ENCODE results near the gene DPYSL3. TPM values are rescaled to one million over a fixed set of nuclear protein-coding genes. Genes with fewer than 3 reads are reported as not detected.
A peak's percentile ranks its signal among the peaks of the same experiment; 100 is the strongest.

DPYSL3 gene
- total RNA-seq, 1 experiment from 2014 or later, result 106 TPM

- POLR2A ChIA-PET, result no interaction called here
- Mint-ChIP-seq H3K27ac (ENCODE audit: unreplicated experiment) (peak overlapping the region; percentile 13), H3K36me3 (ENCODE audit: insufficient read depth, unreplicated experiment) (peaks cover 60% of the 10 kb centered on the region)
Observed at GRCh38 chr5:147411359-147412319, 98.2 kb downstream of the DPYSL3 start.

GRCh38 chr5:147410496-147411358, 99.1 kb downstream of the DPYSL3 start:
- H3K4me1 Mint-ChIP-seq (ENCODE audit: low read depth, unreplicated experiment), result peaks cover 45% of the 10 kb centered on the region
- intact Hi-C loops (cut with micrococcal nuclease; ENCODE audit: unreplicated experiment), result no loop called here
- H3K27me3 ChIP-seq (replicated peaks; ENCODE audit: control insufficient read depth, insufficient read depth, low read length), result no peaks in the 10 kb centered on the region
- BruUV-seq (replicated peaks), result no TSS peak
- H3K9me3 ChIP-seq, result no peaks in the 10 kb centered on the region
- TF ChIP-seq CTCF (IDR thresholded peaks at IDR 0.05; ENCODE audit: insufficient read depth in 1 of 2, low read depth in 1 of 2, low read length in 1 of 2, severe bottlenecking in 1 of 2, unreplicated experiment in 1 of 2), result no peak
- no peaks in the 10 kb centered on the region for H3K36me3 ChIP-seq (ENCODE audit: control insufficient read depth, insufficient read depth, low read length)
- H3K27me3 Mint-ChIP-seq (ENCODE audit: insufficient read depth, unreplicated experiment), result no peaks in the 10 kb centered on the region
- H3K4me1 ChIP-seq, result peaks cover 59% of the 10 kb centered on the region
- H3K4me3 Mint-ChIP-seq (ENCODE audit: unreplicated experiment), result no peak overlapping the region
- peaks cover 64% of the 10 kb centered on the region for H3K36me3 Mint-ChIP-seq (ENCODE audit: insufficient read depth, unreplicated experiment)
- ChIA-PET POLR2A (no interaction called here), CTCF (no interaction called here)
- no peak overlapping the region for H3K4me3 ChIP-seq (ENCODE audit: low read depth, low read length)
- no peaks in the 10 kb centered on the region for H3K9me3 Mint-ChIP-seq (ENCODE audit: unreplicated experiment)
- no peak for DNase-seq
- H3K27ac Mint-ChIP-seq (ENCODE audit: unreplicated experiment), result no peak overlapping the region

More at GRCh38 chr5:147411359-147412319, 98.2 kb downstream of the DPYSL3 start:
- DNase-seq, result no peak
- Histone ChIP-seq H3K27me3 (replicated peaks; ENCODE audit: control insufficient read depth, insufficient read depth, low read length) (no peaks in the 10 kb centered on the region), H3K36me3 (ENCODE audit: control insufficient read depth, insufficient read depth, low read length) (no peaks in the 10 kb centered on the region), H3K4me1 (peaks cover 50% of the 10 kb centered on the region), H3K9me3 (no peaks in the 10 kb centered on the region), H3K4me3 (ENCODE audit: low read depth, low read length) (no peak overlapping the region)
- no peak for TF ChIP-seq CTCF (IDR thresholded peaks at IDR 0.05; ENCODE audit: insufficient read depth in 1 of 2, low read depth in 1 of 2, low read length in 1 of 2, severe bottlenecking in 1 of 2, unreplicated experiment in 1 of 2)
- BruUV-seq (replicated peaks), result no TSS peak
- intact Hi-C loops (cut with micrococcal nuclease; ENCODE audit: unreplicated experiment), result no loop called here
- no peaks in the 10 kb centered on the region for H3K9me3 Mint-ChIP-seq (ENCODE audit: unreplicated experiment)
- H3K27me3 Mint-ChIP-seq (ENCODE audit: insufficient read depth, unreplicated experiment), result no peaks in the 10 kb centered on the region
- H3K4me3 Mint-ChIP-seq (ENCODE audit: unreplicated experiment), result no peak overlapping the region
- CTCF ChIA-PET, result no interaction called here
- peaks cover 42% of the 10 kb centered on the region for H3K4me1 Mint-ChIP-seq (ENCODE audit: low read depth, unreplicated experiment)

GRCh38 chr5:147408980-147409379, 100.9 kb downstream of the DPYSL3 start:
- Mint-ChIP-seq H3K4me3 (ENCODE audit: unreplicated experiment) (no peak overlapping the region), H3K4me1 (ENCODE audit: low read depth, unreplicated experiment) (peaks cover 47% of the 10 kb centered on the region), H3K9me3 (ENCODE audit: unreplicated experiment) (no peaks in the 10 kb centered on the region), H3K36me3 (ENCODE audit: insufficient read depth, unreplicated experiment) (peaks cover 62% of the 10 kb centered on the region), H3K27me3 (ENCODE audit: insufficient read depth, unreplicated experiment) (no peaks in the 10 kb centered on the region), H3K27ac (ENCODE audit: unreplicated experiment) (no peak overlapping the region)
- peaks cover 77% of the 10 kb centered on the region for H3K4me1 ChIP-seq
- no peak for TF ChIP-seq CTCF (IDR thresholded peaks at IDR 0.05; ENCODE audit: insufficient read depth in 1 of 2, low read depth in 1 of 2, low read length in 1 of 2, severe bottlenecking in 1 of 2, unreplicated experiment in 1 of 2)
- ChIA-PET CTCF (no interaction called here), POLR2A (no interaction called here)
- H3K27me3 ChIP-seq (replicated peaks; ENCODE audit: control insufficient read depth, insufficient read depth, low read length), result no peaks in the 10 kb centered on the region
- H3K9me3 ChIP-seq, result no peaks in the 10 kb centered on the region
- H3K36me3 ChIP-seq (ENCODE audit: control insufficient read depth, insufficient read depth, low read length), result no peaks in the 10 kb centered on the region
- intact Hi-C loops (cut with micrococcal nuclease; ENCODE audit: unreplicated experiment), result loop anchor here (10.0 kb wide), 1 partner anchor 426 kb away; the partner anchor contains the start of gene SPINK1
- no peak overlapping the region for H3K4me3 ChIP-seq (ENCODE audit: low read depth, low read length)
- no TSS peak for BruUV-seq (replicated peaks)
- no peak for DNase-seq

All from Caco-2 (cell line).